Breast epithelium (tissue), 3 donors: ENCODE measurements around the gene LMTK2.

Experiments used
- CTCF ChIP-seq, 3 donors: fragments of 450-650 bp; IDR thresholded peaks; one replicate each; pipeline ENCODE4 v1.5.1; 2016 to 2017; ENCODE audit warnings: antibody characterized with exemption in 3 of 3, mild to moderate bottlenecking in 3 of 3, moderate library complexity in 3 of 3
- POLR2AphosphoS5 ChIP-seq, 3 donors: sonication (generic); formaldehyde crosslinking; IDR thresholded peaks; one replicate each; pipeline ENCODE4 v1.6.1; 2017; ENCODE audit warnings: antibody characterized with exemption in 3 of 3

- no peak for TF ChIP-seq POLR2AphosphoS5 (IDR thresholded peaks at IDR 0.05)
- no peak for TF ChIP-seq CTCF (IDR thresholded peaks at IDR 0.05)
These were observed 28.0 kb downstream of the LMTK2 start for GRCh38 chr7:98134420-98135228.
